KOPT-K1 (cell line): ENCODE data around the gene TBC1D10A.

ENCODE experiments used
- H3K27ac ChIP-seq: fragments of 200-600 bp; sonication (generic); 2 replicates; pipeline ENCODE4 v1.5.1; 2016; ENCODE audit warnings: antibody characterized with exemption, mild to moderate bottlenecking, low read depth, low read length; ENCODE audit not compliant: poor library complexity, severe bottlenecking
- H3K36me3 ChIP-seq: fragments of 200-600 bp; sonication (generic); 2 replicates; pipeline ENCODE4 v1.5.1; 2017; ENCODE audit warnings: antibody characterized with exemption, mild to moderate bottlenecking, low read length, moderate library complexity; ENCODE audit not compliant: insufficient read depth
- H3K9me3 ChIP-seq: fragments of 200-600 bp; sonication (generic); 2 replicates; pipeline ENCODE4 v1.5.1; 2017; ENCODE audit warnings: antibody characterized with exemption, low read length, mild to moderate bottlenecking; ENCODE audit not compliant: insufficient read depth, poor library complexity, severe bottlenecking

Gene TBC1D10A

GRCh38 chr22:30317778-30318177, 9.0 kb downstream of the TBC1D10A start:
- Histone ChIP-seq H3K36me3 (peaks cover 77% of the 10 kb centered on the region), H3K9me3 (no peaks in the 10 kb centered on the region), H3K27ac (no peak overlapping the region)

GRCh38 chr22:30315962-30316576, 10.7 kb downstream of the TBC1D10A start:
- peaks cover 64% of the 10 kb centered on the region for H3K36me3 ChIP-seq
- H3K27ac ChIP-seq: no peak overlapping the region
- H3K9me3 ChIP-seq: no peaks in the 10 kb centered on the region

DNA sequence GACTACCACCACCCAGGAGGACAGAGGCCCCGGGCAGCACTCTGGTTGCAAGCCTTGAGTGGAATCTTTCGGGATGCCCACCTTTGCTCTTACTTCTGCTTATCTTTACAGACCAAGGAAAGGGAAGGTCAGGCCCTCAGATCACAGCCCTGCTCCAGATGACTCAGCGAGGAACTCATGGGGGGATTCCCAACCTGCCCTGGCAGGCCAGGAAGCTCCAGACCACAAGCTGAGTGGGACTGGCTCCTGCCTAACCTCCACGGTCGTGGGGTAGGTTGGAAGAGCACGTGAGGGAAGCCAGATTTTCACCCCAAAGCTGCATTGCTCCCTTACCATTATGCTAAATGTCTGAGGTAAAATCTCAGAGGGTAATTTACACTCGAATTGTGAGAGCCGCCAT, 11.8 kb downstream of the TBC1D10A start:
- Histone ChIP-seq H3K9me3 (no peaks in the 10 kb centered on the region), H3K27ac (peak overlapping the region; percentile 36)

GRCh38 chr22:30313527-30314363, 13.0 kb downstream of the TBC1D10A start:
- H3K36me3 ChIP-seq: peaks cover 41% of the 10 kb centered on the region; the same call in 1 of the 2 replicates
- no peaks in the 10 kb centered on the region for H3K9me3 ChIP-seq
- H3K27ac ChIP-seq: peak overlapping the region; percentile 21

More for the DNA sequence above, 11.8 kb downstream of the TBC1D10A start:
- peaks cover 53% of the 10 kb centered on the region for H3K36me3 ChIP-seq

- Histone ChIP-seq H3K9me3 (no peaks in the 10 kb centered on the region), H3K36me3 (peaks cover 26% of the 10 kb centered on the region; the same call in 1 of the 2 replicates), H3K27ac (peak overlapping the region; percentile 100)
These were observed 14.7 kb downstream of the TBC1D10A start for GRCh38 chr22:30312053-30312452.

DNA sequence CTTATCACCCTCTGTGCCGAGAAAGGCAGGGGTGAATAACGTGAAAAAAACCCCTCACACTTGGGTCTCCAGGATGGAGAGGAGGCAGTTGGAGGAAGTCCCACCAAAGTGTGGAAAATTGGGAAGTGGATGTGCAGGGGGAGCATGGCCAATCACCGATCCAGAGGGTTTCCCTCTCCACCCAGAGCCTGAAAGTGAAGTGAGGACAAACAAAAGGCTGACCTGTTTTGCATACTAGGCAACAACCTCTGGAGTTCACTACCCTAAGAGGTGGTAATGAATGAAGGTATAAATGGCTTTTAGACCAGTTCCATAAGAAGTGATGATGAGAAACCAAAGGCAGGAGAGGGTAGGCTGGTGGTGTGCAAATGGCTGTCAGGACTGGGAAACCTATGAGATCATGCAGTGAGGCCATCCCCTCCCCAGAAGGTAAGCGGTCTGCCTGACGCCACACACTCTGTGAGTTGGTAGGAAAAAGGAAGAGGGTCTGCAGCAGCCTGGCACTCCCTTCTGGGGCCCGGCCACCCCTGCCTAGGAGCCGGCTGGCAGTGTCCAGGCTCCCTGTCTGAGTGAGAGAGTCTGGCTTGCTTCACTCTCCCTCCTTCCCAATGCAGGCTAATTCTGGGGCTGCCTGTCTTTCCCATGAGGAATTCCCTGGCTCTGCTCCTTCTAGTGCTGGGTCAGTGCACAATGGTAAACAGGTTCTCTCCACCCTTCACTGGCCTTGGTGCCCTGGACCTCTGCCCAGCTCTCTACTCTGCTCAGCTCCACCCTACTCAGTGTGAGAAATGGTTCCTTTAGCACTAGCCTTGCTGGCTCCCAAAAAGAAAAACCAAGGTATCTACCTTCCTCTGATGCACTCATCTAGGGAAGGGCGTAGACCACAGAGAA, 15.6 kb downstream of the TBC1D10A start:
- no peaks in the 10 kb centered on the region for H3K9me3 ChIP-seq
- peaks cover 17% of the 10 kb centered on the region; the same call in 1 of the 2 replicates for H3K36me3 ChIP-seq
- H3K27ac ChIP-seq: peak overlapping the region; percentile 100

DNA sequence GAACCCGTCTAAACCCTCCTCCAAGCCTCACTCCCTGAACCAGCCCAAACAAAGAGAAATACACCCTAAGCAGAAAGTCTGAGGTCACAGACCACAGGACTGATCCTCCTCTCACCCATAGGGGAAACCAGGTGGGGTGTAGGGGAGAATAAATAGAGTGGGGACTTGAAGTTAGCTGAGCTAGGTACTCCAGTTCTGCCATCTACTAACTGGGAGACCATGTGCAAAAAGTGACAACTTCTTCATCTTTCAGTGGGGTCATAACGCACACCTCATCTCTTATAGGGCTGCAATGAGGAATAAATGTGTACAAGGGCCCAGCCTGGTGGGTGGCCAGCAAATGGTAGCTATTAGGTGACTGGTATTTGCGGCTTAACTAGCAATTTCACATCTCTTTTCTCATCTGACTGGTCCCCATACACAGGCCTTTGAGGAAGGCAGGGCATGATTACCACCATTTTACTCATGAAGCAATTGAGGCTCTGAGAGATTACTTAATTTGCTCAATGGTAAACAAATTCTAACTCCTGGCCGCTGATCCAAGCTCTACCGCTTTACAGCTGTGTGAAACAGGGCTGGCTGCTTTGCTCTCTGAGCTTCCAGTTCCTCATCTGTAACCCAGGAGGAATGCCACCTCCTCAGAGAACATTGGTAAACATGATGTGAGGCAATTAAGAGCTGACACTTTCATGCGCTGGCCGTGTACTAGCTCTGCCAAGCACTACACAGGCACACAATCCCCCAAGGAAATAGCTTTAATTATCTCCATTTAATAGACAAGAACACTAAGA, 16.6 kb downstream of the TBC1D10A start:
- Histone ChIP-seq H3K9me3 (no peaks in the 10 kb centered on the region), H3K36me3 (peaks cover 8% of the 10 kb centered on the region; the same call in 1 of the 2 replicates), H3K27ac (peak overlapping the region; percentile 100)

GRCh38 chr22:30308518-30309230, 18.1 kb downstream of the TBC1D10A start:
- peak overlapping the region; percentile 100 for H3K27ac ChIP-seq
- no peaks in the 10 kb centered on the region for H3K9me3 ChIP-seq

DNA sequence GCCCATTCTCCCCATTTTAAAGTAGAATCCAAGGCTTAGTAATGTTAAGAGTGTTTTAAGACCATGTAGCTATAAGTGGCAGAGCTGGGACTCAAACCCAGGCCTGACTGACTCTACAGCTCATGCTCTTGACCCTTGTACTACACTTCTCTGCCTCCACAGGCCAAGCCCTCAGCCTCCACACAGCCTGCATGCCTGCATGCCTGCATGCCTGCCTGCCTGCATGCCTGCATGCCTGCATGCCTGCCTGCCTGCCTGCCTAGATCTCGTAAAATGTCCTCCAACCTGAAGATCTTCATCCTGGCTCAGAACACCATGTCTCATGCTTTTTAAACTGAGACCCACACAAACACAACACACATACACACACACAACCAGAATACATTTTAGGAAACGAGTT, 18.6 kb downstream of the TBC1D10A start:
- H3K27ac ChIP-seq: peak overlapping the region; percentile 100
- peaks cover 11% of the 10 kb centered on the region; the same call in 1 of the 2 replicates for H3K36me3 ChIP-seq
- no peaks in the 10 kb centered on the region for H3K9me3 ChIP-seq

More at GRCh38 chr22:30308518-30309230, 18.1 kb downstream of the TBC1D10A start:
- H3K36me3 ChIP-seq: peaks cover 5% of the 10 kb centered on the region; the same call in 1 of the 2 replicates

- H3K27ac ChIP-seq: peak overlapping the region; percentile 100
- H3K9me3 ChIP-seq: no peaks in the 10 kb centered on the region
- H3K36me3 ChIP-seq: peaks cover 18% of the 10 kb centered on the region; the same call in 1 of the 2 replicates
These were observed 19.6 kb downstream of the TBC1D10A start for GRCh38 chr22:30307041-30307574.

DNA sequence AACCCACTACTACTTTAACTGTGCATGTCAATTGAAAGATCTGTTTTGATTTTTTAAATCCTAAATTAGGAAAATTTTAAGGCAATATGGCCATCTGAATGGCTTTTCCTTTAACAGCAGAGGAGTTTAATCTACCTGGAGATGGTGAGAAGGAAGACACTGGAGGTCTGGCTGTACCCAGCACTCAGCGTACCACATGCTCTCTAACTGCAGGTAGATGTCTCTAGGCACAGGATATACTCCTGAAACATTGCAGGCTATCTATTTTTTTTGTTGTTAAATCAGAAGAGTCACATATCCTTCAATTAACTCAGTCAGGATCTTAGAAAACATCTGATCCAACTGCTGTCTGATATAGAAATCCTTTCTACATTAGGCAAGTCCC, 20.1 kb downstream of the TBC1D10A start:
- no peaks in the 10 kb centered on the region for H3K9me3 ChIP-seq
- peaks cover 23% of the 10 kb centered on the region for H3K36me3 ChIP-seq
- peak overlapping the region; percentile 100 for H3K27ac ChIP-seq

- Histone ChIP-seq H3K9me3 (no peaks in the 10 kb centered on the region), H3K36me3 (peaks cover 29% of the 10 kb centered on the region), H3K27ac (peak overlapping the region; percentile 100)
These were observed 20.7 kb downstream of the TBC1D10A start for GRCh38 chr22:30305906-30306626.

- Histone ChIP-seq H3K27ac (peak overlapping the region; percentile 100), H3K9me3 (no peaks in the 10 kb centered on the region), H3K36me3 (peaks cover 34% of the 10 kb centered on the region)
These were observed 21.2 kb downstream of the TBC1D10A start for GRCh38 chr22:30305519-30305905.
